Natural killer cell treated with Interleukin-12 subunit alpha and Interleukin-12 subunit beta and Interleukin-15 and Interleukin-18, amount 100 ng/mL, for 72 hours (primary cell): ENCODE data around the gene CHRNB4. TPM values are rescaled to one million over a fixed set of nuclear protein-coding genes. Genes with fewer than 3 reads are reported as not detected.
"Not testable (repeated sequence)": the region's sequence is repeated elsewhere in the genome, so short reads cannot be mapped to it uniquely, and the experiment has no call there.

Experiments used
- ATAC-seq, 2 donors: fragments of 150-1000 bp; cut with Tn5 transposase in 1 of 2; sonication (Bioruptor Pico), chemical (Tn5 transposase) in 1 of 2; 2 replicates each; pipeline ENCODE4 v1.10.0; 2021
- DNase-seq: peaks from one replicate; pipeline ENCODE4 v3.0.0; 2022; ENCODE audit warnings: low spot score
- H3K27ac Mint-ChIP-seq, 2 donors: 1 replicate in 1 of 2; 2 replicates in 1 of 2; pipeline ENCODE4 v1.8.0; 2022; ENCODE audit warnings: mixed read lengths in 2 of 2, mild to moderate bottlenecking in 1 of 2, moderate library complexity in 1 of 2
- H3K27me3 Mint-ChIP-seq, 2 donors: 1 replicate in 1 of 2; 2 replicates in 1 of 2; pipeline ENCODE4 v1.8.0; 2022; ENCODE audit warnings: mixed read lengths in 2 of 2
- H3K36me3 Mint-ChIP-seq: one replicate; pipeline ENCODE4 v1.8.0; 2022; ENCODE audit warnings: mixed read lengths
- H3K4me1 Mint-ChIP-seq, 2 donors: 1 replicate in 1 of 2; 2 replicates in 1 of 2; pipeline ENCODE4 v1.8.0; 2022; ENCODE audit warnings: low read depth in 2 of 2, mixed read lengths in 2 of 2, mild to moderate bottlenecking in 1 of 2
- H3K4me3 Mint-ChIP-seq: one replicate; pipeline ENCODE4 v1.8.0; 2022; ENCODE audit warnings: mixed read lengths
- H3K9me3 Mint-ChIP-seq: 2 replicates; pipeline ENCODE4 v1.8.0; 2022; ENCODE audit warnings: mixed read lengths
- total RNA-seq, 2 donors: library from RNA; stranded (reverse); gene quantifications; one replicate each; pipeline ENCODE4 v1.2.3, GENCODE V29; 2022

CHRNB4 gene
- not detected for total RNA-seq

GRCh38 chr15:78641102-78641748 is at the start of gene CHRNB4:
Gene CHRNB4, minus strand, starts transcription at chr15:78641210. Its CDS starts 77 bp downstream, at chr15:78641133.
- peak within 1 kb of the TSS; percentile 34 for H3K4me3 Mint-ChIP-seq
- no peaks in the 10 kb centered on the region for H3K36me3 Mint-ChIP-seq
- ATAC-seq (peak; percentile 48 to 62), DNase-seq (no peak)
- H3K27ac Mint-ChIP-seq: no peak within 1 kb of the TSS
- peaks cover 0 to 3% of the 10 kb centered on the region in 2 donors for H3K4me1 Mint-ChIP-seq
- H3K27me3 Mint-ChIP-seq: peaks cover 5 to 6% of the 10 kb centered on the region in 2 donors
- H3K9me3 Mint-ChIP-seq: no peaks in the 10 kb centered on the region

GRCh38 chr15:78689626-78690025 is 48.6 kb upstream of the CHRNB4 start:
- Mint-ChIP-seq H3K9me3 (no peaks in the 10 kb centered on the region), H3K4me3 (no peak overlapping the region), H3K27me3 (peaks cover 0 to 4% of the 10 kb centered on the region in 2 donors), H3K4me1 (no peaks in the 10 kb centered on the region), H3K27ac (no peak overlapping the region), H3K36me3 (no peaks in the 10 kb centered on the region)
- no peak for ATAC-seq
- no peak for DNase-seq

GRCh38 chr15:78685925-78686324 is 44.9 kb upstream of the CHRNB4 start:
- Mint-ChIP-seq H3K4me3 (no peak overlapping the region), H3K36me3 (no peaks in the 10 kb centered on the region), H3K27me3 (peaks cover 4 to 6% of the 10 kb centered on the region in 2 donors), H3K9me3 (no peaks in the 10 kb centered on the region), H3K4me1 (no peaks in the 10 kb centered on the region), H3K27ac (no peak overlapping the region)
- no peak for DNase-seq
- ATAC-seq: no peak

GRCh38 chr15:78685159-78685921 is 44.3 kb upstream of the CHRNB4 start:
- Mint-ChIP-seq H3K4me3 (no peak overlapping the region), H3K27me3 (peaks cover 4 to 6% of the 10 kb centered on the region in 2 donors), H3K9me3 (no peaks in the 10 kb centered on the region), H3K4me1 (no peaks in the 10 kb centered on the region), H3K36me3 (no peaks in the 10 kb centered on the region), H3K27ac (no peak overlapping the region)
- ATAC-seq (no peak), DNase-seq (no peak)

GRCh38 chr15:78684657-78685056 is 43.6 kb upstream of the CHRNB4 start:
- Mint-ChIP-seq H3K27ac (no peak overlapping the region), H3K4me1 (no peaks in the 10 kb centered on the region), H3K4me3 (no peak overlapping the region), H3K36me3 (no peaks in the 10 kb centered on the region), H3K9me3 (no peaks in the 10 kb centered on the region), H3K27me3 (peaks cover 4 to 6% of the 10 kb centered on the region in 2 donors)
- ATAC-seq (no peak), DNase-seq (no peak)

- not testable (repeated sequence) for H3K9me3 Mint-ChIP-seq
Measured at GRCh38 chr15:78683599-78683998, 42.6 kb upstream of the CHRNB4 start.

GRCh38 chr15:78682693-78683410 is 41.8 kb upstream of the CHRNB4 start:
- H3K27me3 Mint-ChIP-seq: peaks cover 4 to 6% of the 10 kb centered on the region in 2 donors
- no peak overlapping the region for H3K27ac Mint-ChIP-seq
- ATAC-seq (no peak), DNase-seq (no peak)
- no peaks in the 10 kb centered on the region for H3K36me3 Mint-ChIP-seq
- no peaks in the 10 kb centered on the region for H3K4me1 Mint-ChIP-seq
- H3K9me3 Mint-ChIP-seq: no peaks in the 10 kb centered on the region
- no peak overlapping the region for H3K4me3 Mint-ChIP-seq

More at GRCh38 chr15:78683599-78683998, 42.6 kb upstream of the CHRNB4 start:
- H3K27me3 Mint-ChIP-seq, H3K27ac Mint-ChIP-seq, DNase-seq, H3K4me1 Mint-ChIP-seq, ATAC-seq, H3K4me3 Mint-ChIP-seq, H3K36me3 Mint-ChIP-seq: not testable (repeated sequence)

GRCh38 chr15:78682004-78682651 is 41.1 kb upstream of the CHRNB4 start:
- Mint-ChIP-seq H3K27me3 (peaks cover 4 to 6% of the 10 kb centered on the region in 2 donors), H3K4me3 (no peak overlapping the region)

GRCh38 chr15:78681281-78682003 is 40.4 kb upstream of the CHRNB4 start:
- Mint-ChIP-seq H3K36me3 (no peaks in the 10 kb centered on the region), H3K27ac (no peak overlapping the region), H3K27me3 (peaks cover 4 to 6% of the 10 kb centered on the region in 2 donors), H3K9me3 (no peaks in the 10 kb centered on the region), H3K4me3 (no peak overlapping the region), H3K4me1 (no peaks in the 10 kb centered on the region)
- no peak for DNase-seq
- ATAC-seq: no peak

More at GRCh38 chr15:78682004-78682651, 41.1 kb upstream of the CHRNB4 start:
- DNase-seq (no peak), ATAC-seq (no peak)
- H3K27ac Mint-ChIP-seq: no peak overlapping the region
- no peaks in the 10 kb centered on the region for H3K4me1 Mint-ChIP-seq
- H3K36me3 Mint-ChIP-seq: no peaks in the 10 kb centered on the region
- H3K9me3 Mint-ChIP-seq: no peaks in the 10 kb centered on the region

- no peaks in the 10 kb centered on the region for H3K9me3 Mint-ChIP-seq
- peaks cover 4 to 6% of the 10 kb centered on the region in 2 donors for H3K27me3 Mint-ChIP-seq
- H3K4me1 Mint-ChIP-seq: no peaks in the 10 kb centered on the region
- ATAC-seq (no peak), DNase-seq (no peak)
- H3K27ac Mint-ChIP-seq: no peak overlapping the region
- H3K36me3 Mint-ChIP-seq: no peaks in the 10 kb centered on the region
- no peak overlapping the region for H3K4me3 Mint-ChIP-seq
Measured at GRCh38 chr15:78680431-78681075, 39.5 kb upstream of the CHRNB4 start.

GRCh38 chr15:78679089-78679511 is 38.1 kb upstream of the CHRNB4 start:
- no peak for DNase-seq
- peak in 1 of 2 donors; percentile 25 for ATAC-seq
- Mint-ChIP-seq H3K4me1 (no peaks in the 10 kb centered on the region), H3K27me3 (peaks cover 0 to 6% of the 10 kb centered on the region in 2 donors), H3K36me3 (no peaks in the 10 kb centered on the region), H3K4me3 (no peak overlapping the region), H3K9me3 (no peaks in the 10 kb centered on the region), H3K27ac (no peak overlapping the region)

GRCh38 chr15:78676424-78677110 is 35.6 kb upstream of the CHRNB4 start:
- no peak for ATAC-seq
- no peaks in the 10 kb centered on the region for H3K36me3 Mint-ChIP-seq

More at GRCh38 chr15:78676424-78677110, 35.6 kb upstream of the CHRNB4 start:
- Mint-ChIP-seq H3K27ac (no peak overlapping the region), H3K27me3 (no peaks in the 10 kb centered on the region), H3K9me3 (no peaks in the 10 kb centered on the region), H3K4me1 (no peaks in the 10 kb centered on the region), H3K4me3 (no peak overlapping the region)
- DNase-seq: no peak
